HepG2 (cell line): Measurements from ENCODE around the gene REEP6. TPM values are rescaled to one million over a fixed set of nuclear protein-coding genes. Genes with fewer than 3 reads are reported as not detected.

Source experiments
- BCL6 ChIP-seq: IDR thresholded peaks from 2 replicates; pipeline ENCODE4 v1.6.1; 2016; ENCODE audit warnings: missing genetic modification reagents, missing compliant biosample characterization
- FOSL1 ChIP-seq: sonication (generic); formaldehyde crosslinking; IDR thresholded peaks from 2 replicates; pipeline ENCODE4 v1.9.0; 2021; ENCODE audit warnings: missing genetic modification reagents, borderline replicate concordance
- FOXA3 ChIP-seq: IDR thresholded peaks from 2 replicates; pipeline ENCODE4 v1.6.1; 2016; ENCODE audit warnings: missing genetic modification reagents, missing compliant biosample characterization
- FOXJ3 ChIP-seq: sonication (generic); formaldehyde crosslinking; IDR thresholded peaks from 2 replicates; pipeline ENCODE4 v1.4.0; 2020; ENCODE audit warnings: missing genetic modification reagents, mild to moderate bottlenecking, borderline replicate concordance
- IKZF4 ChIP-seq: sonication (generic); formaldehyde crosslinking; IDR thresholded peaks from 2 replicates; pipeline ENCODE4 v1.5.1; 2020; ENCODE audit warnings: borderline replicate concordance, mild to moderate bottlenecking, low read depth, missing genetic modification reagents; ENCODE audit errors: not compliant biosample characterization
- IRF2 ChIP-seq: IDR thresholded peaks from 2 replicates; pipeline ENCODE4 v1.6.1; 2018; ENCODE audit warnings: missing genetic modification reagents, missing compliant biosample characterization
- KLF11 ChIP-seq: IDR thresholded peaks from 2 replicates; pipeline ENCODE4 v1.6.1; 2016; ENCODE audit warnings: missing compliant biosample characterization
- KLF16 ChIP-seq, 2 experiments: sonication (generic) in 1 of 2; formaldehyde crosslinking in 1 of 2; IDR thresholded peaks; 2 replicates each; pipeline versions ENCODE4 v1.6.1 to v1.8.0; 2016 to 2023; ENCODE audit warnings: missing genetic modification reagents in 2 of 2, missing compliant biosample characterization in 1 of 2
- NBN ChIP-seq: fragments of 450-650 bp; conservative IDR thresholded peaks from 2 replicates; pipeline ENCODE4 v1.6.1; 2017
- PCBP1 ChIP-seq: fragments of 200-400 bp; formaldehyde crosslinking; IDR thresholded peaks from 2 replicates; pipeline ENCODE4 v1.6.1; 2017; ENCODE audit warnings: mild to moderate bottlenecking, low read depth, low read length, borderline replicate concordance
- PITX1 ChIP-seq: sonication (generic); formaldehyde crosslinking; IDR thresholded peaks from 2 replicates; pipeline ENCODE4 v1.5.1; 2020; ENCODE audit warnings: mild to moderate bottlenecking, missing genetic modification reagents
- RFX3 ChIP-seq: IDR thresholded peaks from 2 replicates; pipeline ENCODE4 v1.6.1; 2016; ENCODE audit warnings: missing biosample characterization, missing genetic modification reagents
- SMAD9 ChIP-seq: sonication (generic); formaldehyde crosslinking; IDR thresholded peaks from 2 replicates; pipeline ENCODE4 v1.5.1; 2020; ENCODE audit warnings: mild to moderate bottlenecking, missing genetic modification reagents
- SP5 ChIP-seq: IDR thresholded peaks from 2 replicates; pipeline ENCODE4 v1.6.1; 2016; ENCODE audit warnings: low read depth, borderline replicate concordance
- TSC22D2 ChIP-seq: sonication (generic); formaldehyde crosslinking; IDR thresholded peaks from 2 replicates; pipeline ENCODE4 v1.5.1; 2020; ENCODE audit warnings: missing genetic modification reagents, mild to moderate bottlenecking, borderline replicate concordance
- ZBTB3 ChIP-seq: sonication (generic); formaldehyde crosslinking; IDR thresholded peaks from 2 replicates; pipeline ENCODE4 v1.4.0; 2020; ENCODE audit warnings: low read depth, mild to moderate bottlenecking, moderate library complexity, missing genetic modification reagents, borderline replicate concordance
- ZNF225 ChIP-seq: sonication (generic); formaldehyde crosslinking; IDR thresholded peaks from 2 replicates; pipeline ENCODE4 v1.4.0; 2020; ENCODE audit warnings: mild to moderate bottlenecking, missing genetic modification reagents
- ZNF292 ChIP-seq: sonication (generic); formaldehyde crosslinking; IDR thresholded peaks from 2 replicates; pipeline ENCODE4 v1.8.1; 2022; ENCODE audit warnings: mild to moderate bottlenecking, low read depth, missing genetic modification reagents, borderline replicate concordance
- ZNF33B ChIP-seq: sonication (generic); formaldehyde crosslinking; IDR thresholded peaks from 2 replicates; pipeline ENCODE4 v1.5.1; 2020; ENCODE audit warnings: mild to moderate bottlenecking, missing genetic modification reagents
- ZNF547 ChIP-seq: sonication (generic); formaldehyde crosslinking; IDR thresholded peaks from 2 replicates; pipeline ENCODE4 v1.5.1; 2020; ENCODE audit warnings: mild to moderate bottlenecking, missing genetic modification reagents
- ZNF552 ChIP-seq: sonication (generic); formaldehyde crosslinking; IDR thresholded peaks from 2 replicates; pipeline ENCODE4 v1.9.0; 2022; ENCODE audit warnings: missing genetic modification reagents, mild to moderate bottlenecking, borderline replicate concordance
- ZNF557 ChIP-seq: sonication (generic); formaldehyde crosslinking; IDR thresholded peaks from 2 replicates; pipeline ENCODE4 v1.4.0; 2020; ENCODE audit warnings: missing genetic modification reagents
- ZNF564 ChIP-seq: sonication (generic); formaldehyde crosslinking; IDR thresholded peaks from 2 replicates; pipeline ENCODE4 v1.8.1; 2023; ENCODE audit warnings: mild to moderate bottlenecking, missing genetic modification reagents
- ZNF629 ChIP-seq: sonication (generic); formaldehyde crosslinking; conservative IDR thresholded peaks from 2 replicates; pipeline ENCODE4 v1.5.0; 2020; ENCODE audit warnings: missing genetic modification reagents
- ZXDC ChIP-seq: sonication (generic); formaldehyde crosslinking; IDR thresholded peaks from 2 replicates; pipeline ENCODE4 v1.5.0; 2020; ENCODE audit warnings: mild to moderate bottlenecking, missing genetic modification reagents
- polyA plus RNA-seq, 8 experiments: library from polyadenylated mRNA; depleted of rRNA in 3 of 8; stranded (reverse) in 7 of 8; unstranded in 1 of 8; fragments of >200 nt; fragmentation: Illumina TruSeq in 4 of 8; extraction: Trizol in 4 of 8; gene quantifications; 2 replicates each; pipeline versions ENCODE4 v1.2.1 to v1.2.3, GENCODE V29; 2011 to 2016; ENCODE audit warnings: low read depth in 4 of 8, missing spikeins in 1 of 8, mixed read lengths in 1 of 8; ENCODE audit not compliant: insufficient read depth in 1 of 8
- total RNA-seq, 5 experiments: library from RNA; depleted of rRNA; stranded (reverse); fragments of >200 nt; fragmentation: Illumina TruSeq; extraction: Trizol; gene quantifications; 2 replicates each; pipeline ENCODE4 v1.2.3, GENCODE V29; 2016; ENCODE audit warnings: low read depth in 1 of 5
- TF ChIP-seq, protein P1 (sequence below): conservative IDR thresholded peaks from 2 replicates; pipeline ENCODE4 v1.6.1; 2018; ENCODE audit warnings: missing genetic modification reagents
- TF ChIP-seq, protein P2 (sequence below): sonication (generic); formaldehyde crosslinking; IDR thresholded peaks from 2 replicates; pipeline ENCODE4 v1.4.0; 2020; ENCODE audit warnings: missing genetic modification reagents

The REEP6 gene
- total and polyA plus RNA-seq, 2 of the 13 experiments (the other 11 are each of a cell fraction or from before 2014, with no cell fraction given), result 10.0 to 28.8 TPM

DNA sequence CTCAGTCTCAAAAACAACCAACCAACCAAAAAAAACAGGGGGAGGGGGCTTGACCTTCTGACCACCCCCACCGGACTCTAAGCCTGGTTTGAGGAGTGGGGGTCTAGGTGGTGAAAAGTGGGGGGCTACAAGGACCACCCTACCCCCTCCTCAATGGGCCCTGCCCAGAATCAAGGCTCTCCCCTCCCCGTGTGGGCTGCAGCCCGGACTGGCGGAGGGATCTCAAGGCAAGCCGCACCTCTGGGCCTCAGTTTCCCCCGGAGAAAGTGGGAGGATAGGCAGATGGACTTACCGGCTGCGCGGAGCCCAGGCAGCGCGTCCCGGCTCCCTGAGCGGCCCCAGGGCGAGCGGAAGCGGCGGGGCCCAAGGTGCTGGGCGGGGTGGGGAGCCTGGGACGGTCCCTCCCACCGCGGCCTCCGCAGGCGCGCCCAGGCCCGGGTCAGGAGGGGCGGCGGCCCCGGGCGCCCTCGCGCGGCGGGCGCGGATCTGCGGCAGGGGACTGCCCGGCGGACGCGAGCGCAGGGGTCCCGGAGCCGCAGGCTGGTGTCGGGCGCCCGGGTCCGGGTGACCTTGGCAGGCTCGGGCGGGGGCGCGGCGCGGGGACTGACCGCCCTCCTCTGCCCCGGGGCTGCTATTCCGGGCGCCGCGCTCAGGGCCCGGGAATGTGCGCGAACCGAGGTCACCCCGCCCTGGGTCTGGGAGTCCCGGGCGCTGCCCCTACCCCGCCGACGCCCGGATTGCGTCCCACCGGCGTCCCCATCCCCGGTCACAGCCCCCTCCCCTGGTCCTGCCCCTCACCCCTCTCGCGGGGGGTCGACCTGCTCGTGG is 21.9 kb downstream of the REEP6 start, which contains the start of gene ADAMTSL5 (continued):
- TF ChIP-seq NBN (no peak), BCL6 (CRISPR knock-in tag) (no peak), ZNF629 (CRISPR knock-in tag) (0 out of 2 replicates have a peak, but pooled peaks have one; percentile 10), KLF11 (no peak), ZNF564 (CRISPR knock-in tag) (no peak), FOXA3 (CRISPR knock-in tag) (no peak), ZNF225 (CRISPR knock-in tag) (no peak), SP5 (CRISPR knock-in tag) (peak; percentile 79), FOSL1 (CRISPR knock-in tag) (no peak), IKZF4 (CRISPR knock-in tag) (no peak), IRF2 (CRISPR knock-in tag) (0 out of 2 replicates have a peak, but pooled peaks have one; percentile 45), ZNF547 (CRISPR knock-in tag) (no peak), KLF16 (CRISPR knock-in tag; IDR thresholded peaks at IDR 0.05) (peak in 1 of 2 experiments; percentile 19; a peak in 1 of 4 replicates), ZNF557 (CRISPR knock-in tag) (no peak), SMAD9 (CRISPR knock-in tag) (no peak), PCBP1 (0 out of 2 replicates have a peak, but pooled peaks have one; percentile 63), RFX3 (CRISPR knock-in tag) (no peak), PITX1 (CRISPR knock-in tag) (no peak), FOXJ3 (CRISPR knock-in tag) (no peak), ZNF552 (CRISPR knock-in tag) (no peak), ZNF33B (no peak), ZNF292 (CRISPR knock-in tag) (no peak), ZXDC (no peak), ZBTB3 (no peak), TSC22D2 (CRISPR knock-in tag) (no peak)
- TF ChIP-seq, protein P1, sequence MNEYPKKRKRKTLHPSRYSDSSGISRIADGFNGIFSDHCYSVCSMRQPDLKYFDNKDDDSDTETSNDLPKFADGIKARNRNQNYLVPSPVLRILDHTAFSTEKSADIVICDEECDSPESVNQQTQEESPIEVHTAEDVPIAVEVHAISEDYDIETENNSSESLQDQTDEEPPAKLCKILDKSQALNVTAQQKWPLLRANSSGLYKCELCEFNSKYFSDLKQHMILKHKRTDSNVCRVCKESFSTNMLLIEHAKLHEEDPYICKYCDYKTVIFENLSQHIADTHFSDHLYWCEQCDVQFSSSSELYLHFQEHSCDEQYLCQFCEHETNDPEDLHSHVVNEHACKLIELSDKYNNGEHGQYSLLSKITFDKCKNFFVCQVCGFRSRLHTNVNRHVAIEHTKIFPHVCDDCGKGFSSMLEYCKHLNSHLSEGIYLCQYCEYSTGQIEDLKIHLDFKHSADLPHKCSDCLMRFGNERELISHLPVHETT, result 0 out of 2 replicates have a peak, but pooled peaks have one; percentile 39
- TF ChIP-seq, protein P2, sequence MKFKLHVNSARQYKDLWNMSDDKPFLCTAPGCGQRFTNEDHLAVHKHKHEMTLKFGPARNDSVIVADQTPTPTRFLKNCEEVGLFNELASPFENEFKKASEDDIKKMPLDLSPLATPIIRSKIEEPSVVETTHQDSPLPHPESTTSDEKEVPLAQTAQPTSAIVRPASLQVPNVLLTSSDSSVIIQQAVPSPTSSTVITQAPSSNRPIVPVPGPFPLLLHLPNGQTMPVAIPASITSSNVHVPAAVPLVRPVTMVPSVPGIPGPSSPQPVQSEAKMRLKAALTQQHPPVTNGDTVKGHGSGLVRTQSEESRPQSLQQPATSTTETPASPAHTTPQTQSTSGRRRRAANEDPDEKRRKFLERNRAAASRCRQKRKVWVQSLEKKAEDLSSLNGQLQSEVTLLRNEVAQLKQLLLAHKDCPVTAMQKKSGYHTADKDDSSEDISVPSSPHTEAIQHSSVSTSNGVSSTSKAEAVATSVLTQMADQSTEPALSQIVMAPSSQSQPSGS (CRISPR knock-in tag), result no peak
